Stomach (tissue), 4 donors: Measurements from ENCODE around the gene CRTAP.

Experiments used
- POLR2A ChIP-seq, 4 donors: fragments of 450-650 bp; IDR thresholded peaks; one replicate each; pipeline ENCODE4 v1.6.1; 2016; ENCODE audit warnings: antibody characterized with exemption in 4 of 4, control low read depth in 2 of 4, mild to moderate bottlenecking in 1 of 4, moderate library complexity in 1 of 4
- TF ChIP-seq, protein P1 (sequence below), 7 experiments: fragments of 450-650 bp in 4 of 7; fragments of 200-600 bp in 3 of 7; sonication (generic) in 3 of 7; IDR thresholded peaks; one replicate each; pipeline ENCODE4 v1.5.1; 2016 to 2019; ENCODE audit warnings: antibody characterized with exemption in 7 of 7, control low read depth in 2 of 7, mild to moderate bottlenecking in 1 of 7

DNA sequence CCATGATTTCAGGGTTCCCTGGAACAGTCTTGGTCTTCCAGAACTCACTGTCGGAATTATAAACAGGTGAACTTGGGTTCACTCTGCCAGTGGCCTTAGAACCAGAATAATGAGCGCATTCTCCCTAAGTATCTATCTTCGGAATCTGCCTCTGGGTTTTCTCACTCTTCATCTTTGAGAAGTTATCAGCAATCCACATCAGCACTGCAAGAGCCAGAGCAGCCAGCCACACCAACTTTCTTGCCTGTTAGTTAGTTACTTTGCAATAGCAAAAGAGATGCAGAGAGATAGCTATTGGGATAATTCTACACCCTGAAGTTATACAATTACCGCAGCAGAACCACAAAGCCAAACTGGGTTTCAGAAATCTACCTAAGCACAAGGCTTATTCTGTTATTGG is 42.6 kb upstream of the CRTAP start:
- TF ChIP-seq, protein P1, sequence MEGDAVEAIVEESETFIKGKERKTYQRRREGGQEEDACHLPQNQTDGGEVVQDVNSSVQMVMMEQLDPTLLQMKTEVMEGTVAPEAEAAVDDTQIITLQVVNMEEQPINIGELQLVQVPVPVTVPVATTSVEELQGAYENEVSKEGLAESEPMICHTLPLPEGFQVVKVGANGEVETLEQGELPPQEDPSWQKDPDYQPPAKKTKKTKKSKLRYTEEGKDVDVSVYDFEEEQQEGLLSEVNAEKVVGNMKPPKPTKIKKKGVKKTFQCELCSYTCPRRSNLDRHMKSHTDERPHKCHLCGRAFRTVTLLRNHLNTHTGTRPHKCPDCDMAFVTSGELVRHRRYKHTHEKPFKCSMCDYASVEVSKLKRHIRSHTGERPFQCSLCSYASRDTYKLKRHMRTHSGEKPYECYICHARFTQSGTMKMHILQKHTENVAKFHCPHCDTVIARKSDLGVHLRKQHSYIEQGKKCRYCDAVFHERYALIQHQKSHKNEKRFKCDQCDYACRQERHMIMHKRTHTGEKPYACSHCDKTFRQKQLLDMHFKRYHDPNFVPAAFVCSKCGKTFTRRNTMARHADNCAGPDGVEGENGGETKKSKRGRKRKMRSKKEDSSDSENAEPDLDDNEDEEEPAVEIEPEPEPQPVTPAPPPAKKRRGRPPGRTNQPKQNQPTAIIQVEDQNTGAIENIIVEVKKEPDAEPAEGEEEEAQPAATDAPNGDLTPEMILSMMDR (IDR thresholded peaks at IDR 0.05): no peak
- TF ChIP-seq POLR2A (IDR thresholded peaks at IDR 0.05): no peak
